Fibroblast of mammary gland (primary cell): Measurements from ENCODE around the gene RAI1.

Experiments used
- DNase-seq: peaks from one replicate; pipeline ENCODE4 v3.0.0-alpha.2; 2010; ENCODE audit warnings: low read depth
- H3K4me3 ChIP-seq: 2 replicates; pipeline ENCODE4 v1.5.1; 2011; ENCODE audit warnings: low read depth, mild to moderate bottlenecking, low read length, moderate library complexity; ENCODE audit not compliant: control insufficient read depth
- CTCF ChIP-seq: conservative IDR thresholded peaks from 2 replicates; pipeline ENCODE4 v1.5.1; 2011; ENCODE audit warnings: low read depth, low read length, inconsistent platforms; ENCODE audit not compliant: control insufficient read depth, insufficient read depth

Gene RAI1

DNA sequence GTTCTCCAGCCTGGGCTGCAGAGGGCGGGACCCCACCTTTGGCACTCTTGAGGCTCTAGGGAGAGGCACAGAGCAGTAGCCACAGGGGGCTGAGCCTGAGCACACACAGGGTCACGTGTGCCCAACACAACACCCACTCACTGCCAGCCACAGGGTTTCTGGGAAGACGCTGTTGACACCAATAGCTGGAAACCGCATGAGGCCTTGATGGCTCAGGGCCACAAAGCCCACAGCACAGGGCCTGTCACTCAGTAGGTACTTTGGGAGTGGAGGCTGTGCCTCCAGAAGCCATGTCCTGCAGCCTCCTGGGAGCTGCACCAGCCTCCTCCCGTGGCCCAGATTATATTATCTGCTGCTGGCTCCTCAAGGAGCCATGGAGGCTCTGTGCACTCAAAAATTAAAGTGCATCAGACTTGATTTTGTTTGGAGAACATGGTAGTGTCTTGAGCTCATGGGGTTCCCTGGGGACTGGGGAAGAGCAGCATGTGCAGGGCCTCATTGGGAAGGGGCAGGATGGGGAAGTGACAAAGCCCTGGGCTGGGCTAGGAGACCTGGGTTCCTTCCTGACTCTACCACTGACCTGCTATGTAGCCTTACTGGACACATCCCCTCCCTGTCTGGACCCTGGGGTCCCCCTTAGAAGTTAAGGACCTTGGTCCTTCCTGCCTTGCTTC lies 168.0 kb downstream of the RAI1 start:
- no peak for TF ChIP-seq CTCF
- H3K4me3 ChIP-seq: no peak overlapping the region
- peak; percentile 82 for DNase-seq

- no peak overlapping the region for H3K4me3 ChIP-seq
- peak; percentile 37 for TF ChIP-seq CTCF
- peak; percentile 67 for DNase-seq
These were observed 168.7 kb downstream of the RAI1 start for GRCh38 chr17:17849845-17850373.

DNA sequence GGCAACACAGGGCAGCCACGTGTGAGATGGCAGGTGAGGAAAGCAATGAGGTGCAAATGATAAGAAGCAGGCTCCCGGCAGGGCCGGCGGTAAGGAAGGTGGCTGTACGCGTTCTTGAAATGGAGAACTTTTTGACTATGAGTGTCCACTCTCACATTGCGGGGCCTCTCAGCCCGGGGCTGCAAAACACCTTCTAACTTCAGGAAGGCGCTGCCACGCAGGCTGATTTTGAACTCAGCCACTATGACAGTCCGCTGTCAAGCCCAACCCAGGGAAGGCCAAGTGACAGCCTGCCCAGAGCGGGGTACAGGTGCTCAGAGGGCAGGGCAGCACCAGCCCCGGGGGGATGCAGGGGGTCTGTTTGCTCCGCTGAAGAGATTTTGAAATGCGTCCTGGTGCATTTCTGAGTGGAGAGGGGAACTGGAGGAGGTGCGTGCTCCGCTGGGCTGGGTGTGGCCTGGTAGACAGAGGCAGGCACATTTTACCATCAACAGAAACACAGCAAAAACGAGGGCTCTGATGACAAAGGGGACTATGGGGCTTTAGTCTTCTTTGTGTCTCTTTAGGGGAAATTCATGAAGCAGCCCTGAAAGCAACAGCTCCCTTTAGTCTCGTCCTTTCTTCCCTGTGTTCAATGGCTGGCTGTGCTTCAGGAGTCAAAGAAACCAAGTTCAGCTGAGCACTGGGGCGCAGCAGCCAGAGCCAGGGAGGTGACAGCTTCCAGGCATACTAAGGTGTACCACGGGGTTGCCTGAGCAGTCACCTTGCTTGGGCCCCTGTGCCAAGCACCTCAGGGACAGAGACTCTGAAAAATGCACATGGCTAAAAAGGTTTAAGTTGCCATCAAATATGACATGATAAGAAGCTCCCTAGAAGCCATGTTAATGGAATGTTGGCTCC lies 170.1 kb downstream of the RAI1 start:
- DNase-seq: no peak
- TF ChIP-seq CTCF: no peak
- no peak overlapping the region for H3K4me3 ChIP-seq

DNA sequence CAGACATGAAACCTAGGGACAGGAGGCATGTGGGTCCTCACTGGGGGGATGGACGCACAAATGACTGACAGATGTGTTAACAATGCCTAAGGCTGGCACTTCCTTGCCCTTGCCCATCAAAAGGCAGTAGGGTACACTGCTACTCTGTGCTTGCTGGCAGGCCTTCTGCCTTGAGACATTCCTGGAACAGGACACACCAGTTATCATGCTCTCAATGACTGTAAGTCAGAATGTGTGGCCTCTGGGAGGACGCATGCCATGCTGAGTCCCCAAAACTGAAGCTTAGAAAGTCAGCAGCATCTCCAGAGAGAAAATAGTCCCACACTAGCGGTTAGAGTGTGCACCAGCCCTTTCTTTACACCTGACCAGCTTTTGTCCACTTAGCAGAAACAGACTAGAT lies 171.7 kb downstream of the RAI1 start:
- H3K4me3 ChIP-seq: no peak overlapping the region
- no peak for TF ChIP-seq CTCF
- no peak for DNase-seq

DNA sequence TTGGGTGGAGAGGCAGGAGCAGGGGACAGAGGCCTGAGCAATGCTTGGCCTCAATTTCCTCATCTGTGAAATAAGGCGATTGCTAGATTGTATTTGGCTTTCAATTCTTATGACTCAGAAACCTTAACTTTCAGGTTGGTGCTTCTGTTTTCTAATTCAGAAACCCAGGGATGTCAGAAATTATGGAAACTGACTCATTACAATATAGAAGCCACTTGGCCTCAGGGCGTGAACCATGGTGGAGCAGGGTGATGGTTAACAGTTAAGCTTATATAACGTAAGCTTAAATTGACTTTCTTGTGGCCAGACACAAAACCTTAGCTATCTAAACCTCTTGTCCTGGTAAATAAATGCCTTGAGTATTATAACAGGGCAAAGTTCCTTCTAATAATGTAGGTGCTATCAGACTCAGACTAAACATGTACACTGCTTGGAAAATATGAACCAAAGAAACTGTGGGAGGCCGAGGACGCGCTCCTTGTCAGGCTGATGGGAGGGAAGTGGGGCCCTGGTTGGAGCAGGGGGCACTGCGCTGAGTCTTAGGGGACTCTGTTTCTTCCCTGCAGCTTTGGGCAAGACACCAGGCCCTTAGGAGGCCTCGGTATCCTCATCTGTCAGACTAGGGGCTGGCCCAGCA lies 172.7 kb downstream of the RAI1 start:
- DNase-seq: no peak
- no peak for TF ChIP-seq CTCF
- H3K4me3 ChIP-seq: no peak overlapping the region

DNA sequence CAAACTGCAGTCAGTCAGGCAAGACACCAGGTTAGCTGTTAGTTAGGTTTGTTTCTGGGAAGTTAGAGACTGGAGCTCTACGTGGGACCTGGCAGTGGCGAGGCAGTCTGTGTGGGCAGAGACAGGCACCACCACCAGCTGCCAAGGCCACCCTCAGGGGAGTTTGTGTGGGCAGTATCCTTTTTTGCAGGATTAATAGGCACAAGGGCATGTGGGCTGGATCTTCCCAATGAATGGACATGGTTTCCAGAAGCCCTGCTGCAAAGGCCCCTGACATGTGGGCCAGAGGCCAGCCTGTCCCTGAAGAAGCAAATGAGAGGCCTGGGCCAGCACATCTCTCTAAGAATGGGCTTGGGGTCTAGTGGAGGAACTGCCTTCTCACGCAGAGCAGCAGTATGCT lies 174.7 kb downstream of the RAI1 start:
- no peak overlapping the region for H3K4me3 ChIP-seq
- no peak for TF ChIP-seq CTCF
- DNase-seq: no peak
